Right lung (tissue), 5 donors: Measurements from ENCODE around the gene LUC7L2. TPM values are rescaled to one million over a fixed set of nuclear protein-coding genes. Genes with fewer than 3 reads are reported as not detected.
"Not testable (repeated sequence)": the region's sequence is repeated elsewhere in the genome, so short reads cannot be mapped to it uniquely, and the experiment has no call there.

ENCODE experiments used
- DNase-seq, 2 donors: peaks; one replicate each; pipeline ENCODE4 v3.0.0-alpha.2; 2013
- polyA plus RNA-seq, 5 donors: library from polyadenylated mRNA; unstranded; fragments of 120-200 nt; gene quantifications; one replicate each; pipeline versions ENCODE4 v1.2.1 to v1.2.3, GENCODE V29; 2013; ENCODE audit warnings: inconsistent platforms in 1 of 5, low replicate concordance in 1 of 5; ENCODE audit not compliant: insufficient read length in 5 of 5, insufficient read depth in 1 of 5

The LUC7L2 gene
- polyA plus RNA-seq, 5 donors: 133 to 196 (median 169) TPM

- DNase-seq: no peak
These were observed 34.0 kb downstream of the LUC7L2 start for GRCh38 chr7:139393621-139394211.

GRCh38 chr7:139394540-139394939, 34.8 kb downstream of the LUC7L2 start:
- no peak for DNase-seq

GRCh38 chr7:139396323-139396951, 36.7 kb downstream of the LUC7L2 start:
- no peak for DNase-seq

DNA sequence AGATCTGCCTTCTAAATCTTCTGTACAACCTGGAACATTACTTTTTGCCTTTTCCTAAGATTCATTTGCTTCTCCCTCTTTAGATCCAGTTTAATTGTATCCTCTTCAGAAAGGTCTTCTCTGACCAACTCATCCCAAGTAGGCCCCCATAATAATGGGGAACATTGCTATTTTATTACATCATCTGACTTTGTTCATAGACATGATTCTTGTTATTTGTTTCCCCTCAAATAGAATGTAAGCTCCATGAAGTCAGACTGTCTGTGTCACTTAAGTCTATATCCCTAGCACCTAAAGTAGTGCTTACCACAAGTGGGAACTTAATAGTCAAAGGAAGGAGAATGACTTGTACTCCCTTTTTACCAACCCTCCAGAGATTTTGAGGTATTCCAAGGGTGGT, 37.5 kb downstream of the LUC7L2 start:
- no peak for DNase-seq

- DNase-seq: no peak
These were observed 43.9 kb downstream of the LUC7L2 start for GRCh38 chr7:139403601-139404000.

GRCh38 chr7:139407555-139407954, 47.9 kb downstream of the LUC7L2 start:
- DNase-seq: no peak

DNA sequence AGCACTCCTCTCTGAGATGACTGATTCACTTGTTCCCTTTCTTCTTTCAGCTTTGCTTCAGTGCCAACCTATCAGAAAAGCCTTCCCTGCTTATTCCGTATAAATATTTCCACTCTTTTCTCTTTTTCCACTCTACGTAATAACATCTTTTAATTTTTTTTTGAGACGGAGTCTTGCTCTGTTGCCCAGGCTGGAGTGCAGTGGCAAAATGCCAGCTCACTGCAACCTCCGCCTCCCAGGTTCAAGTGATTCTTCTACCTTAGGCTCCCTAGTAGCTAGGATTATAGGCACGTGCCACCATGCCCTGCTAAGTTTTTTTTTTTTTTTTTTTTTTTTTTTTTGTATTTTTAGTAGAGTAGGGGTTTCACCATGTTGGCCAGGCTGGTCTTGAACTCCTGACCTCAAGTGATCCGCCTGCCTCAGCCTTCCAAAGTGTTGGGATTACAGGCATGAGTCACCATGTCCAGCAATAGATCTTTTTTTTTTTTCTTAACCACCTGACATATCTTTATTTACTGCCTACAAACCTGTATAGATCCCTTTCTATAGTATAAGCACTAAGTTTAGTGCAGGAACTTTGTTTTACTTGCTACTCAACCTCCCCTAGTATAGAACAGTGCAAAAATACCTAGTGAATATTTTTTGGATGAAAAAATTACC, 55.2 kb downstream of the LUC7L2 start:
- DNase-seq: not testable (repeated sequence)

GRCh38 chr7:139416405-139416804, 56.7 kb downstream of the LUC7L2 start:
- no peak for DNase-seq

DNA sequence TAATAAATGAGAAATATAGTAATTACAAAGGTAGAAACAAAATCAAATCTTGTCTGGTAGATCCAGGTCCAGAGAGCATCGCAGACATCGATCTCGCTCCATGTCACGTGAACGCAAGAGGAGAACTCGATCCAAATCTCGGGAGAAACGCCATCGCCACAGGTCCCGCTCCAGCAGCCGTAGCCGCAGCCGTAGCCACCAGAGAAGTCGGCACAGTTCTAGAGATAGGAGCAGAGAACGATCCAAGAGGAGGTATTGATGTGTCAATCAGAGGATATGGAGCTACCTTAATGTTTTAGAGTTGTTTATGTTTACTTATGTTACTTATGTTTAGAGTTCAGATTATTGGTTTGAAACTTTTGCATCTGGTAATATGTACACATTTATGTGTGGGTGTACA, 57.8 kb downstream of the LUC7L2 start:
- no peak for DNase-seq

GRCh38 chr7:139421123-139421522, 61.4 kb downstream of the LUC7L2 start:
- DNase-seq: no peak

- no peak for DNase-seq
These were observed 62.4 kb downstream of the LUC7L2 start for GRCh38 chr7:139422126-139422525.

GRCh38 chr7:139423091-139423490, 63.4 kb downstream of the LUC7L2 start:
- no peak for DNase-seq

- DNase-seq: no peak
These were observed 64.3 kb downstream of the LUC7L2 start for GRCh38 chr7:139424004-139424403.

GRCh38 chr7:139425701-139426100, 66.0 kb downstream of the LUC7L2 start:
- DNase-seq: not testable (repeated sequence)

DNA sequence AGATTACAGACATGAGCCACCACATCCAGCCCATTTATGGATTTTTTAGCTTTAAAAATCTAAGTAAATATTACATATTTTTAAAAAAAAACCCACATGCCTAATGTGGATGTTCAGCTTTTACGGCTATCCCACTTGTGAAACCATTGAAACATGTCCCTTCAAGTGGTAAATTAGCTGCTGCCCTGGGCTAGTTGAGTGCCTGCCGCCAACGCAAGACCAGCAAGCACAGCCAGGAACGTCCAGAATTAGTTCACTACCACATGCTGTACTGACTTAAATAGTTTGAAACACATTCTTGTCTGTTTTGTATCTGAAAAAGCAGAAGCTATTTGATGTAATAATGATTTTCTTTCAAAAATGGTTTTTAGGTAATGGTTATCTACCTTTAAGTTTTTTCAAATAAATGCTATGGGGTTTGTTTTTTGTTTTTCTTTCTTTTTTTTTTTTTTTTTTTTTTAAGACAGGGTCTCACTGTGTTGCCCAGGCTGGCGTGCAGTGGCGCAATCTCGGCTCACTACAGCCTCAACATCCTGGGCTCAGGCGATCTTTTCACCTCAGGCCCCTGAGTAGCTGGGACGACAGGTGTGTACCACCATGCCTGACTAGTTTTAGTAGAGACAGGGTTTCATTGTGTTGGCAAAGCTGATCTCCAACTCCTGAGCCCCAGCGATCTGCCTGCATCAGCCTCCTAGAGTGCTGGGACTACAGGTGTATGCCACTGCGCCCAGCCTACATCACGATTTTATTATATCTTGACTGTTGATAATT, 66.7 kb downstream of the LUC7L2 start:
- DNase-seq: no peak

GRCh38 chr7:139427029-139427420, 67.3 kb downstream of the LUC7L2 start:
- DNase-seq: no peak

DNA sequence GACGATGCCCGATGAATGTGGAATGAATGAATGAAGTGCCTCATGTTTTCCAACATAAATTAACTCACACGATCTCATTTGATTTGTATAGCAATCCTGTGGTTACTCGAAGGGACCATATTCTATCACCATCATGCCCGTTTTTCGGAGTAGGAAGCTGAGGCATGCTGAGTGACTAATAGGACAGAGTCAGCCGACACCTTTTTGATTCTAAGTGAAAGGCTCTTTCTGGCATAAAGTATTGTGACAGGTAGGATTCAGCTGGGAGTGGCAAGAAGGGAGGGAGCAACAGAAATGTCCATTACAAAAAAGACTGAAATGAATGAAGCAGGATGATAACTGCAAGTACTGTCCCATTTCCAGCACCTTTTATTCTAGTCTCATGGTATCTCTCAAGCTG, 68.1 kb downstream of the LUC7L2 start:
- no peak for DNase-seq

DNA sequence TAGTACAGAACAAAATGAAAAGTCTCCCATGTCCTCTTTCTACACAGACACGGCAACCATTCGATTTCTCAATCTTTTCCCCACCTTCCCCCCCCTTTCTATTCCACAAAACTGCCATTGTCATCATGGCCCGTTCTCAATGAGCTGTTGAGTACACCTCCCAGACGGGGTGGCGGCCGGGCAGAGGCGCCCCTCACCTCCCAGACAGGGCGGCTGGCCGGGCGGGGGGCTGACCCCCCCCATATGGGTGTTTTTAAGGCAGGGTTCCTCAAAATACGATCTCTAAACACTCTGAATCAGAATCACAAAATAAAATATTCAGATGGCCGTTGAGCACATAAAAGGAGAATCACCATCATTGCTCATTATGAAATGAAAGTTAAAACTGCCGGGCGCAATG, 70.0 kb downstream of the LUC7L2 start:
- not testable (repeated sequence) for DNase-seq

DNA sequence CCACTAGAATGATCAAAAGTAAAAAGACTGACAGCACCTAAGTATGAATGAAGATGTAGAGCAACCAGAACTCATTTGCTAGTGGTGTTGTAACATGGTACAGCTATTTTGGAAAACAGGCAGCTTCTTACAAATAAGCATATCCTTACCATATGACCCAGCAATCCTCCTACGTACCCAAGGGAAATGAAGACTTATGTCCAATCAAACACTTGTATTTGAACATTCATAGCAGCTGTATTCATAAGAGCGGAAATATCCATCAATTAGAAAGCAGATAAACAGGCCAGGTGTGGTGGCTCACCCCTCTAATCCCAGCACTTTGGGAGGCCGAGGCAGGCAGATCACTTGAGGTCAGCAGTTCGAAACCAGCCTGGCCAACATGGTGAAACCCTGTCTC, 70.7 kb downstream of the LUC7L2 start:
- DNase-seq: no peak

DNA sequence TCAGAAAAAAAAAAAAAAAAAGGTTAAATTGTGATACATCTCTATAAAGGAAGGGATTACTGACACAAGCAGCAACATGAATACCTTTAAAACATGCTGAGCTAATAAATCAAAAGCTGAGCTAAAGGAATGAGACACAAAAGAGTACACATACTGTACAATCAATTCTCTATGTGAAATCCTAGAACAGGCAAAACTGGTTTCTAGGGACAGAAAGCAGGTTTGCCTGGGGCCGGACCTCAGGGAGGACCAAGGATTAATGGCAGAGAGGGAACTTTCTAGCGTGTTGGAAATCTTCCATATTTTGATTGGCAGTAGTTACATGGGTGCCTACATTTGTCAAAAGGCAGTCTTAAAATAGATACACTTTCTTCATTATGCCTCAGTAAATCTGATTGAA, 71.3 kb downstream of the LUC7L2 start:
- DNase-seq: peak; percentile 25 to 27

DNA sequence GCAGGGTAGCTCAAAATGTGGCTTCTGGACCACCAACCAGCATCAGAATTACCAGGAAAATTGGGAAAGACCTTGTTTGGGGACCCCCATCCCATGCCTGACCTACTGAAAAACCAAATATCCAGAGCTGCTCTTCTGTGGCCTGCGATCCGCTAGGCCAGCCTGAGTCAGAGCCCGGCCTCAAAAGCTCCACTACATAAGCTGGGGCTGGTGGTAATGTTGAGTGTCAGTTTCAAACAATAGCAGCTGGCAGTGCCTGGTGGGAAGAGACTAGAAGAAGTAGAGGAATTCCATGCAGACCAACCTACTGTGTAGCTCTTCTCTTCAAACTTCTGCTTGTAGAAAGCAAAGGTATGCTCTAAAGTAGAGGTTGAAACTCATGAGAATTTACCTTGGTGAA, 71.8 kb downstream of the LUC7L2 start:
- no peak for DNase-seq

GRCh38 chr7:139436806-139437205, 77.1 kb downstream of the LUC7L2 start:
- DNase-seq: no peak

DNA sequence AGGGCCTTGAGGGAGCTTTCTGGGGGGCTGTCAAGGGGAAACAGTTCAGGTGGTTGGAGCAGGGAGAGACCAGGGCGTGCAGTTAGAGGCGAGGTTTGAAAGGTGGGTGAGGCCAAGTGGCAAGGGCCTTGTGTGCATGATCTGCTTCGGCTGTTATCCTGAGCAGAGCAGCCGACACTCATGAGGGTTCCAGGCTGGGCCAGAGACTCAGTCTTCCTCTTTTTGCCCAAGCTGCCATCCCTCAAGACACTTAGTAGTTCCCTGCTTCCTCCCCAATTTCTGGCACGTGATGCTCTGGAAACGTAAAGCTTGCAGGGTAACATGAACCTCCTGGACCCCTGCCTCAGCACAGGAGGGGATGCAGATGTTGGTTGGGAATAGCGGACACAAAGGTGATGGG, 79.7 kb downstream of the LUC7L2 start:
- no peak for DNase-seq
